OCI-LY7 (cell line): Measurements from ENCODE around the gene NR2E1. TPM values are rescaled to one million over a fixed set of nuclear protein-coding genes. Genes with fewer than 3 reads are reported as not detected.

Experiments
- BruUV-seq: library from RNA; stranded (reverse); fragments of 400-500 nt; replicated peaks from 2 replicates; lab custom pipeline; 2021; lab: Mats Ljungman, UMichigan
- CTCF ChIA-PET: fragments of 300-600 bp; sonication (Branson Sonifier 250); formaldehyde crosslinking; loops from one replicate; lab custom pipeline; 2022; ENCODE audit warnings: antibody characterized with exemption; ENCODE audit not compliant: unreplicated experiment; lab: Charles Lee
- POLR2A ChIA-PET: fragments of 300-600 bp; sonication (Branson Sonifier 250); formaldehyde crosslinking; loops from one replicate; lab custom pipeline; 2022; ENCODE audit warnings: antibody characterized with exemption; lab: Charles Lee
- DNase-seq: peaks from one replicate; pipeline ENCODE4 v3.0.0-alpha.2; 2015; ENCODE audit warnings: low spot score
- H2AFZ ChIP-seq: fragments of 200-600 bp; sonication (generic), shearing (Covaris generic); 2 replicates; pipeline ENCODE4 v1.6.1; 2014; ENCODE audit warnings: mild to moderate bottlenecking, antibody characterized with exemption, low read length, moderate library complexity
- H3K27ac ChIP-seq: fragments of 200-600 bp; sonication (generic); 2 replicates; pipeline ENCODE4 v1.5.1; 2014; ENCODE audit warnings: mixed run types, low read depth, mild to moderate bottlenecking, moderate library complexity, low read length, inconsistent platforms; ENCODE audit not compliant: poor library complexity, severe bottlenecking
- H3K36me3 ChIP-seq: fragments of 200-600 bp; sonication (generic); 2 replicates; pipeline ENCODE4 v1.6.1; 2014; ENCODE audit warnings: mild to moderate bottlenecking, antibody characterized with exemption, low read length, moderate library complexity, mixed read lengths; ENCODE audit not compliant: insufficient read depth
- H3K4me1 ChIP-seq: fragments of 200-600 bp; sonication (generic); 2 replicates; pipeline ENCODE4 v1.5.1; 2014; ENCODE audit warnings: mild to moderate bottlenecking, low read length; ENCODE audit not compliant: insufficient read depth, poor library complexity, severe bottlenecking
- H3K4me2 ChIP-seq: fragments of 200-600 bp; sonication (generic); 2 replicates; pipeline ENCODE4 v1.6.1; 2014; ENCODE audit warnings: mild to moderate bottlenecking, low read length
- H3K4me3 ChIP-seq: fragments of 200-600 bp; sonication (generic); 2 replicates; pipeline ENCODE4 v1.5.1; 2014; ENCODE audit warnings: mild to moderate bottlenecking, low read depth, low read length; ENCODE audit not compliant: poor library complexity, severe bottlenecking
- H3K79me2 ChIP-seq: fragments of 200-600 bp; sonication (generic); 2 replicates; pipeline ENCODE4 v1.6.1; 2016; ENCODE audit warnings: low read depth, mild to moderate bottlenecking, low read length, moderate library complexity, mixed read lengths; ENCODE audit not compliant: insufficient read depth
- H3K9me2 ChIP-seq: fragments of 200-600 bp; sonication (generic); 2 replicates; pipeline ENCODE4 v1.6.1; 2016; ENCODE audit warnings: mild to moderate bottlenecking, low read length, mixed read lengths; ENCODE audit not compliant: insufficient read depth
- H3K9me3 ChIP-seq: fragments of 200-600 bp; sonication (generic); 2 replicates; pipeline ENCODE4 v1.6.1; 2014; ENCODE audit warnings: mild to moderate bottlenecking, mixed run types, low read length, mixed read lengths
- H4K20me1 ChIP-seq: fragments of 200-600 bp; sonication (generic); 2 replicates; pipeline ENCODE4 v1.6.1; 2014; ENCODE audit warnings: mild to moderate bottlenecking, antibody characterized with exemption, low read length, moderate library complexity, mixed read lengths; ENCODE audit not compliant: insufficient read depth
- EZH2phosphoT487 ChIP-seq: fragments of 200-600 bp; sonication (generic); IDR thresholded peaks from 2 replicates; pipeline ENCODE4 v1.6.1; 2018; ENCODE audit warnings: low read depth, borderline replicate concordance, mild to moderate bottlenecking, mixed run types, antibody characterized with exemption, low read length, moderate library complexity, mixed read lengths
- intact Hi-C: fragments of 100-400 bp; cut with micrococcal nuclease; formaldehyde crosslinking; loops from one replicate; pipeline ENCODE4 v1.10.0; 2022; ENCODE audit not compliant: unreplicated experiment
- total RNA-seq, 2 experiments: library from RNA; depleted of rRNA in 1 of 2; stranded (reverse); fragments of >200 nt in 1 of 2; shearing (Covaris generic) in 1 of 2; gene quantifications; 2 replicates each; pipeline ENCODE4 v1.2.3, GENCODE V29; 2014 to 2022
- TF ChIP-seq, protein P1 (sequence below): fragments of 200-600 bp; sonication (generic); conservative IDR thresholded peaks from 2 replicates; pipeline ENCODE4 v1.5.1; 2014; ENCODE audit warnings: mild to moderate bottlenecking, antibody characterized with exemption, low read length, moderate library complexity, mixed read lengths

Gene NR2E1
- total RNA-seq, 2 experiments from 2014 or later, result not detected

DNA sequence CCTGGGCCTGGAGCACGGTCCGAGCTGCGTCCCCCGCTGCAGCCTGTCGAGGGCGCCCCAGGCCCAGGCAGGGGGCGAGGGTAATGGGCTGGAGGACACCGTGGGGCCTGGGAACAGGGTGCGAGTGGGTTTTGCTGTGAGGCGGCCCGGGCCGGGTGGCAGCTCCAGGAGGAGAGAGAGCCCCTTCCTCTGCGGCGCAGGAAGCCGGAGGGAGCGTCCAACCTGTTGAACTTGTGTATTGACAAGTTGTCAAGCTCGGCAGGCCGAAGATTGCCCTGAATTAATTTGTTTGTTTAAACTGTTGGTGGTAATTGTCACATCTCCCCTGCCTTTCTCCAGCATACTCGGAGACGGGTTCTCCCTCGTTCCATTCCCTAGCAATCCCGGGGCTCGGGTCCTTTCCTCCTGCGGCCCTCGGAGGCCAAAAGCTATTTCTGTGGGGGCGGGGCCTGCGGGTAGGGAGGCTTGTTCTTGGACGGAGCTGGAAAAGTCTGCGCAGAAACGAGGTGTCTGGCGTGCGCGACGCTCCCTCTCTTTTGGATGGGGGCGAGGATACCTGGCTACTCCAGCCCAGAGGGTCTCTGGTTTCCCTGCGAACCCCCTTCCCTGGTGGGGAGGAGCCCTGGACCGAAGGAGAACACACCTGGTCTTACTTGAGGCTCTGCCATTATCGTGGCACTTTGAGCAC is 9.9 kb downstream of the NR2E1 start:
- peak; percentile 6 for DNase-seq
- Histone ChIP-seq H2AFZ (no peak overlapping the region), H3K4me1 (peaks cover 9% of the 10 kb centered on the region), H3K9me2 (no peaks in the 10 kb centered on the region), H3K36me3 (no peaks in the 10 kb centered on the region), H3K79me2 (no peaks in the 10 kb centered on the region), H3K27ac (no peak overlapping the region), H3K4me3 (no peak overlapping the region), H3K4me2 (no peak overlapping the region), H3K9me3 (no peaks in the 10 kb centered on the region), H4K20me1 (no peaks in the 10 kb centered on the region)
- CTCF ChIA-PET, result no interaction called here
- TF ChIP-seq, protein P1, sequence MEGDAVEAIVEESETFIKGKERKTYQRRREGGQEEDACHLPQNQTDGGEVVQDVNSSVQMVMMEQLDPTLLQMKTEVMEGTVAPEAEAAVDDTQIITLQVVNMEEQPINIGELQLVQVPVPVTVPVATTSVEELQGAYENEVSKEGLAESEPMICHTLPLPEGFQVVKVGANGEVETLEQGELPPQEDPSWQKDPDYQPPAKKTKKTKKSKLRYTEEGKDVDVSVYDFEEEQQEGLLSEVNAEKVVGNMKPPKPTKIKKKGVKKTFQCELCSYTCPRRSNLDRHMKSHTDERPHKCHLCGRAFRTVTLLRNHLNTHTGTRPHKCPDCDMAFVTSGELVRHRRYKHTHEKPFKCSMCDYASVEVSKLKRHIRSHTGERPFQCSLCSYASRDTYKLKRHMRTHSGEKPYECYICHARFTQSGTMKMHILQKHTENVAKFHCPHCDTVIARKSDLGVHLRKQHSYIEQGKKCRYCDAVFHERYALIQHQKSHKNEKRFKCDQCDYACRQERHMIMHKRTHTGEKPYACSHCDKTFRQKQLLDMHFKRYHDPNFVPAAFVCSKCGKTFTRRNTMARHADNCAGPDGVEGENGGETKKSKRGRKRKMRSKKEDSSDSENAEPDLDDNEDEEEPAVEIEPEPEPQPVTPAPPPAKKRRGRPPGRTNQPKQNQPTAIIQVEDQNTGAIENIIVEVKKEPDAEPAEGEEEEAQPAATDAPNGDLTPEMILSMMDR, result peak; percentile 62
- TF ChIP-seq EZH2phosphoT487, result no peak
- intact Hi-C loops, result no loop called here
- no TSS peak for BruUV-seq
- POLR2A ChIA-PET, result no interaction called here

DNA sequence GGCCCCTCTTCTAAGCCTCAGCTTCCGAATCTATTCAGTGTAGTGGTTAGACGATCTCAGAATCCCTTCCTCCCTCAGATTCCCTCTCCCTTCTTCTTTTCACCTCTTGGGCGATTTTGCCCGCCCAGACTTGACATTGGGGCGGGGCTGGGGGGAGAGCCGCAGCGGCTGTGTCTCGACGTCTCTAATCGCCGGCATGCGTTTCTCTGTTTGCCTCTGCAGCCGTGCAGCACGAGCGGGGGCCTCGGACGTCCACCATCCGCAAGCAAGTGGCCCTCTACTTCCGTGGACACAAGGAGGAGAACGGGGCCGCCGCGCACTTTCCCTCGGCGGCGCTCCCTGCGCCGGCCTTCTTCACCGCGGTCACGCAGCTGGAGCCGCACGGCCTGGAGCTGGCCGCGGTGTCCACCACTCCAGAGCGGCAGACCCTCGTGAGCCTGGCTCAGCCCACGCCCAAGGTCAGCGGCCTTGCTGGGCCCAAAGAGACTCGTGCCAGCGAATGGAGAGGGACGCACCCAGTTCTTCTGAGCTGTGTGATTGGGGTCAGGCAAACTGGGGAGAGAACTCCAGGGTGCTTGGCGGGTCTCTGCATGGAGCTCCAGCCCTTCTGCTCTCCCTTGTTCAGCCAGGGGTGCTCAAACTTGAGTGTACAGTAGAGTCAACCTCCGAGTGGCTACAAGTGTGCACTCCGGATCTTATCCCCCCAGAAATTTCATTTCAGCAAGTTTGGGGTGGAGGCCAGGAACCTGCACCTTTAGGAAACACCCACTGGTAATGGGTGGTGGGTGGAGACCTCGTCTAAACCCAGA is 10.7 kb downstream of the NR2E1 start:
- TF ChIP-seq EZH2phosphoT487, result no peak
- TF ChIP-seq, protein P1, result no peak
- DNase-seq, result no peak
- BruUV-seq, result no TSS peak
- H3K4me3 ChIP-seq, result no peak overlapping the region
- no peaks in the 10 kb centered on the region for H4K20me1 ChIP-seq
- H3K27ac ChIP-seq, result no peak overlapping the region
- ChIA-PET CTCF (no interaction called here), POLR2A (no interaction called here)
- H3K9me3 ChIP-seq, result no peaks in the 10 kb centered on the region
- intact Hi-C loops, result no loop called here
- H3K4me2 ChIP-seq, result no peak overlapping the region
- no peaks in the 10 kb centered on the region for H3K79me2 ChIP-seq
- no peaks in the 10 kb centered on the region for H3K36me3 ChIP-seq
- no peak overlapping the region for H2AFZ ChIP-seq
- no peaks in the 10 kb centered on the region for H3K9me2 ChIP-seq
- H3K4me1 ChIP-seq, result peaks cover 9% of the 10 kb centered on the region

DNA sequence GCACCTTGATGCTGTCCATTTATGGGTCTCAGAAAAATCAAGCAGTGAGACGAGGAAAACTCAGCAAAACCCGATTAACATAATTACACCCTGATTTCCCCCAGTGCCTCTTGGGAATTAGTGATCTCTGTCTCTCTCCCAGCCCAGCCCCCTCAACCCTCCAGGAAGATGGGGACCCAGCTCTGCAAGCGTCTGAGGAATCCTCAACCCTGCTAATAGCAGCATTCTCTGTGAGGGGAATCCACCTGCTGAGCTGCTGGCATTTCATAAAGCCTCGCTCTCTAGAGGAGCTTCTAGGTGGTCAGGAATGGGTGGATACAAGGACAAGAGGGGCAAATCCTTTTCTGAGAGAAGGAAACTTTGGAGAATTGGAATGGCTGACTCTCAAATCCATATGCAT is 13.9 kb downstream of the NR2E1 start:
- H3K36me3 ChIP-seq, result no peaks in the 10 kb centered on the region
- H4K20me1 ChIP-seq, result no peaks in the 10 kb centered on the region
- no peak for DNase-seq
- H3K9me3 ChIP-seq, result no peaks in the 10 kb centered on the region
- intact Hi-C loops, result no loop called here
- H3K4me2 ChIP-seq, result no peak overlapping the region
- POLR2A ChIA-PET, result no interaction called here
- peaks cover 9% of the 10 kb centered on the region for H3K4me1 ChIP-seq
- H2AFZ ChIP-seq, result no peak overlapping the region
- H3K79me2 ChIP-seq, result no peaks in the 10 kb centered on the region
- CTCF ChIA-PET, result no interaction called here
- no peaks in the 10 kb centered on the region for H3K9me2 ChIP-seq
- TF ChIP-seq, protein P1, result no peak
- no peak for TF ChIP-seq EZH2phosphoT487
- H3K4me3 ChIP-seq, result no peak overlapping the region
- no TSS peak for BruUV-seq
- no peak overlapping the region for H3K27ac ChIP-seq
